C4-2B (cell line): ENCODE results near the gene C7orf33.

Experiments
- H3K27ac ChIP-seq: fragments of 450-650 bp; 2 replicates; pipeline ENCODE4 v1.5.1; 2017
- CTCF ChIP-seq: fragments of 450-650 bp; conservative IDR thresholded peaks from 2 replicates; pipeline ENCODE4 v1.5.1; 2017; ENCODE audit warnings: mild to moderate bottlenecking
- ZFX ChIP-seq: fragments of 450-650 bp; IDR thresholded peaks from 2 replicates; pipeline ENCODE4 v1.6.1; 2017

The C7orf33 gene

GRCh38 chr7:148620749-148621359 is 30.3 kb downstream of the C7orf33 start:
- TF ChIP-seq ZFX = no peak
- TF ChIP-seq CTCF = no peak
- no peak overlapping the region for H3K27ac ChIP-seq

- H3K27ac ChIP-seq = no peak overlapping the region
- no peak for TF ChIP-seq CTCF
- no peak for TF ChIP-seq ZFX
Measured at GRCh38 chr7:148621563-148621962, 31.0 kb downstream of the C7orf33 start.

DNA sequence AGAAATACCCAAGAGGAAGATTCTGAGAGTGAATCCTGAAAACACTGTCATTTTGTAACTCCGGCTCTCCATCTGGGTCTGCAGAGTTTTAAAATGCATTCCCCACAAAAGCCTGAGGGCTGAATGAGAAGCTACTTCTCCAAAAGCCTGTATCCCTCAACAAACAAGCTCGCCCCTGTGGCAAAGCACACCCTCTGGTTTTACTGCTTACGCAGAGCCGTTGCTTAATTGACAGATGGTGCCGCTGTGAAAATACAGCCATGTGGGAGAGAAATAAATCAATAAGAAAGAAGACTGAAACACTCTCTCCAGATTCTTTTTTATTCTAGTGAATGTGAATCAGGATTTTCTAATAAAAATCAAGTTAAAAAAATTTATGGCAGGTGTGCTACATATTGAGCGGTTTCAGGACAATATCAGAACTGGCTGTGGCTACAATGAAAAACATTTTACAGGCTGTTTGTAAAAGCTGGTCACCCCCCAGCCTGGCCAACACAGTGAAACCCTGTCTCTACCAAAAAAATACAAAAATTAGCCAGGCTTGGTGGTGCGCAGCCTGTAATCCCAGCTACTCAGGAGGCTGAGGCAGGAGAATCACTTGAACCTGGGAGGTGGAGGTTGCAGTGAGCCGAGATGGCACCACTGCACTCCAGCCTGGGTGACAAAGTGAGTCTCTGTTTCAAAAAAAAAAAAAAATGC is 32.5 kb downstream of the C7orf33 start:
- H3K27ac ChIP-seq = no peak overlapping the region
- TF ChIP-seq ZFX = no peak
- no peak for TF ChIP-seq CTCF

GRCh38 chr7:148623586-148624282 is 33.2 kb downstream of the C7orf33 start:
- TF ChIP-seq CTCF (no peak), ZFX (no peak)
- H3K27ac ChIP-seq = no peak overlapping the region

DNA sequence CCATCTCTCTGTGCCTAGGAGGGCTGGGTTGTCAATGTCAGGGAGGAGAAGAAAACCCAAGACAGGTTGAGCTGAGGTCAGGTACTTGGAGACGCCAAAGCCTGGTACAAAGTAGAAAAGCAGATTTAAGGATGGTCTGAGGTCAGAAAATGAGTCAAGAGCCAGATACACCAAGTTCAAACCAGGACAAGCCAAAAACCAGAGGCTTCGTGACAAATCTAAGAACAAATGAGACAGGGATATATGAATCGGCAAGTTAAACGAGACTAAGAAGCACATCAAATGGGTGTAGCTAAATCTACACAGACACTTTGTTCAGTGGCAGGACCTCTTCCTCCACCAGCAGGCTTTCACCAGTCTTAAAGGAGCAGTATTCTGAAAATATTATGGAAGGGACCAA is 34.2 kb downstream of the C7orf33 start:
- no peak for TF ChIP-seq CTCF
- no peak for TF ChIP-seq ZFX
- H3K27ac ChIP-seq = no peak overlapping the region

DNA sequence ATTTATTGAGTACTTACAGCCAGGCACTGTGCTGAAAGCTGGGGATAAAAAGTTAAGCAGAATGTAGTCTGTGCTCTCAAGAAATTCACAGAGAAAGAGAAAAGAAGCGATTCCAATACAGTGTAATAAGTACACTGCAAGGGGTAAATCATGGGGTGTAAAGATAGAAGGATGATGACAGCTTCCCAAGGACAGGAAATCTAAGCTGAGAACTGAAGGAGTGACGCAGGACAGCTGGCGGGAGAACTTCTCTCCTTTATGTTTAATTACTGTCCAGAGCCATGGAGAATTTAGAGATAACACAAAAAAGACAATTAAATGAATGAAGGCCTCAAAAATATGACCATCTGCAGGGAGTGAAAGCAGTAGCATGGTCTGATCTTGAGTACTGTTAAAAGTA is 34.8 kb downstream of the C7orf33 start:
- TF ChIP-seq ZFX (no peak), CTCF (no peak)
- H3K27ac ChIP-seq = no peak overlapping the region

- no peak overlapping the region for H3K27ac ChIP-seq
- TF ChIP-seq ZFX (no peak), CTCF (no peak; the same call in 1 of the 2 replicates)
Measured at GRCh38 chr7:148626828-148627227, 36.3 kb downstream of the C7orf33 start.
